A204.1 (cell line): ENCODE data around the gene LRRC75A.
"Not testable (repeated sequence)": the region's sequence is repeated elsewhere in the genome, so short reads cannot be mapped to it uniquely, and the experiment has no call there.

Experiments
- FAIRE-seq: peaks from 2 replicates; lab custom pipeline; 2012; peaks lifted over from hg19 to GRCh38; lab: Jason Lieb, UNC

LRRC75A gene

GRCh38 chr17:16398270-16399267 is 93.4 kb downstream of the LRRC75A start:
- FAIRE-seq, result no peak

GRCh38 chr17:16396693-16397092 is 95.3 kb downstream of the LRRC75A start:
- FAIRE-seq, result not testable (repeated sequence)

- not testable (repeated sequence) for FAIRE-seq
Measured at GRCh38 chr17:16395887-16396286, 96.1 kb downstream of the LRRC75A start.

GRCh38 chr17:16392491-16392890 is 99.5 kb downstream of the LRRC75A start:
- FAIRE-seq, result not testable (repeated sequence)
